ENCODE data around the gene HK1. TPM values are rescaled to one million over a fixed set of nuclear protein-coding genes. Genes with fewer than 3 reads are reported as not detected.

Gene HK1
- total RNA-seq, 1 donor from 2014 or later, result 219 TPM

- Histone ChIP-seq H3K27me3 (ENCODE audit: low read depth) (no peaks in the 10 kb centered on the region), H3K4me1 (no peaks in the 10 kb centered on the region), H3K9me3 (replicated peaks) (peaks cover 8% of the 10 kb centered on the region), H3K36me3 (no peaks in the 10 kb centered on the region), H3K27ac (replicated peaks) (no peak overlapping the region), H3K4me3 (no peak overlapping the region)
- intact Hi-C loops (cut with micrococcal nuclease), result no loop called here
- DNase-seq, result no peak
- no peak for TF ChIP-seq CTCF (IDR thresholded peaks at IDR 0.05; ENCODE audit: borderline replicate concordance)
Observed at GRCh38 chr10:69254877-69255276, 23.4 kb upstream of the HK1 start.

GRCh38 chr10:69259547-69260243 lies 18.6 kb upstream of the HK1 start:
- H3K36me3 ChIP-seq, result no peaks in the 10 kb centered on the region
- no peak overlapping the region for H3K4me3 ChIP-seq
- no peak for TF ChIP-seq CTCF (IDR thresholded peaks at IDR 0.05; ENCODE audit: borderline replicate concordance)
- peaks cover 4% of the 10 kb centered on the region for H3K4me1 ChIP-seq
- intact Hi-C loops (cut with micrococcal nuclease), result no loop called here
- H3K27ac ChIP-seq (replicated peaks), result no peak overlapping the region
- no peaks in the 10 kb centered on the region for H3K9me3 ChIP-seq (replicated peaks)
- H3K27me3 ChIP-seq (ENCODE audit: low read depth), result no peaks in the 10 kb centered on the region
- no peak for DNase-seq

- no peak for DNase-seq
- Histone ChIP-seq H3K27me3 (ENCODE audit: low read depth) (no peaks in the 10 kb centered on the region), H3K36me3 (no peaks in the 10 kb centered on the region), H3K9me3 (replicated peaks) (no peaks in the 10 kb centered on the region), H3K4me3 (no peak overlapping the region), H3K27ac (replicated peaks) (no peak overlapping the region), H3K4me1 (peaks cover 4% of the 10 kb centered on the region)
- intact Hi-C loops (cut with micrococcal nuclease), result no loop called here
- TF ChIP-seq CTCF (IDR thresholded peaks at IDR 0.05; ENCODE audit: borderline replicate concordance), result no peak
Observed at GRCh38 chr10:69261184-69261583, 17.1 kb upstream of the HK1 start.

- no peak overlapping the region for H3K4me3 ChIP-seq
- no peaks in the 10 kb centered on the region for H3K36me3 ChIP-seq
- no peak for TF ChIP-seq CTCF (IDR thresholded peaks at IDR 0.05; ENCODE audit: borderline replicate concordance)
- intact Hi-C loops (cut with micrococcal nuclease), result no loop called here
- peaks cover 4% of the 10 kb centered on the region for H3K4me1 ChIP-seq
- no peaks in the 10 kb centered on the region for H3K9me3 ChIP-seq (replicated peaks)
- H3K27ac ChIP-seq (replicated peaks), result no peak overlapping the region
- H3K27me3 ChIP-seq (ENCODE audit: low read depth), result no peaks in the 10 kb centered on the region
- no peak for DNase-seq
Observed at GRCh38 chr10:69262292-69262751, 16.0 kb upstream of the HK1 start.

- Histone ChIP-seq H3K9me3 (replicated peaks) (no peaks in the 10 kb centered on the region), H3K27me3 (ENCODE audit: low read depth) (no peaks in the 10 kb centered on the region), H3K4me1 (peaks cover 4% of the 10 kb centered on the region), H3K4me3 (no peak overlapping the region), H3K27ac (replicated peaks) (no peak overlapping the region), H3K36me3 (no peaks in the 10 kb centered on the region)
- intact Hi-C loops (cut with micrococcal nuclease), result no loop called here
- DNase-seq, result no peak
- TF ChIP-seq CTCF (IDR thresholded peaks at IDR 0.05; ENCODE audit: borderline replicate concordance), result no peak
Observed at GRCh38 chr10:69265521-69265920, 12.8 kb upstream of the HK1 start.
